T-helper 2 cell (primary cell): ENCODE measurements around the gene ADGRL3.
"Not testable (repeated sequence)": the region's sequence is repeated elsewhere in the genome, so short reads cannot be mapped to it uniquely, and the experiment has no call there.

Experiments used
- DNase-seq, 5 experiments: peaks; one replicate each; pipeline versions ENCODE4 v3.0.0 to v3.0.0-alpha.2; 2012 to 2022

The ADGRL3 gene

GRCh38 chr4:61509721-61510241 lies 309.7 kb downstream of the ADGRL3 start:
- not testable (repeated sequence) for DNase-seq

DNA sequence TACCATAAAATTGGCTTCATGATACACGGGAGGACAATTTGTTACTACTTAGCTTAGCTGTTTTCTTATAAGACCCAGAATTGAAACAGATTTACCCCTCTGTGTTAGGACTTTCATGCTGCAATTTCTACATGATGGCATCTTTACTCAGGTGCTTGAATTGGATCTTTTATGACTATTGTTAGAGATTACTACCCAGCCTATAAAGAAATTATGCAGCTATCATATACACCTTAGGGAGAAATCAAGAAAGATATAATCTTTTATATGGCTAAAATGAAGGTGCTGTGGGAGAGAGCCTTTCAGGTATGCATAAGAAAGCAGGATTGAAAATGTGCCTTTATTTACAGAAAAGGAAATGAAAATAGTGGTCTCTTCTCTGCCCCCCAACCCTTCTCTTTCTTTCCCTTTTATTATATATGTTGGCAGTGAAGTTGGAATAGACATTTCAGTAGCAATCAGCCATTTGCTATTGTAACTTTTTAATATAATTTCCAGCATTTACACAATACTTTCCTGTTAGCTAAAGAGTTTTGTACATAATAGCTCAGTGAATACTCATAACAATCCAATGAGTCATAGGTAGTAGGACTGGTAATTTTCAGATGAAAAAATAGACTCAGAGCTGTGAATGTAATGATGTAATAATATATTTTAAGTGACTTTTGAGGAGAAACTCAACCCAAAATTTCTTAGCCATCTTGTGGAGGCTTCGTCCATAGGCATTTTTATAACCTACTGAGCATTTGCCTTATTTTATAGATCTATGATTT lies 311.8 kb downstream of the ADGRL3 start:
- DNase-seq = no peak

- DNase-seq = no peak
These were observed 314.9 kb downstream of the ADGRL3 start for GRCh38 chr4:61514991-61515390.

GRCh38 chr4:61517144-61517543 lies 317.0 kb downstream of the ADGRL3 start:
- DNase-seq = peak in 1 of 5 experiments; percentile 2

DNA sequence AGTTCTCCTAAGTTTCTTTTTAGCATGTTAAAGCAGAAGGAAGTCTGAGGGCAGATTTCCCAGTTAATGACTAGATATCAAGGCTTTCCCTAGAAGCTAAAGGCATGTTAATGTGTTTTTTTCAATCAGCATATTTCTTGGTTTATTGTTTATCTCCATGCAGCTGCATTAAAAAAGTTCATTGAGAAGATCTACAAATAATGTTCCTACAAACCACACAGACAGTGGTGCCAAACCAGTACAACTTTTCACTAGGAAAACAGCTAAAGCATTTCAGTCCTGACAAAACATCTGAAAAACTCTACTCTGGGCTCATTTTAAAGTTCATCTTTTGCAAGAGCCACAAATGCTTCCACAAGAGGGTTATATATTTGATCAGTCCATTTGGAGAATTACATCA lies 320.0 kb downstream of the ADGRL3 start:
- DNase-seq = no peak

- no peak for DNase-seq
These were observed 320.6 kb downstream of the ADGRL3 start for GRCh38 chr4:61520681-61521160.

DNA sequence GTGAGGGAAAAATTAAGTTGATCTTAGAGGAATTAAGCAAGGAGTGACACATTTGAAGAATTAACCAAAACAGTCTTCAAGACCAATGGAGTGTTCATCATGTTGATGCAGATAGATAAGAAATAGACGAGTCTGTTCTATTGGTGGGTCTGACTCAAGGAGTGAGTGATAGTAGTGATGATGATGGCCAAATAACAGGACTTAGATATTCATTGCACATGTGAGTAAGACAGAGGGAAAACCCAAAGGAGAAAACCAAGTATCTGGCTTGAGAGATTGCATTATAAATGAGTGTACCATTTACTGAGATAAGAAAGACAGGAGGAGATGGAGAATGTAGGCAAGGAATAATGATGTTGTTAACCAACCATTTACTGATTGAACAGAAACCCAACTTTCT lies 321.3 kb downstream of the ADGRL3 start:
- DNase-seq = no peak

DNA sequence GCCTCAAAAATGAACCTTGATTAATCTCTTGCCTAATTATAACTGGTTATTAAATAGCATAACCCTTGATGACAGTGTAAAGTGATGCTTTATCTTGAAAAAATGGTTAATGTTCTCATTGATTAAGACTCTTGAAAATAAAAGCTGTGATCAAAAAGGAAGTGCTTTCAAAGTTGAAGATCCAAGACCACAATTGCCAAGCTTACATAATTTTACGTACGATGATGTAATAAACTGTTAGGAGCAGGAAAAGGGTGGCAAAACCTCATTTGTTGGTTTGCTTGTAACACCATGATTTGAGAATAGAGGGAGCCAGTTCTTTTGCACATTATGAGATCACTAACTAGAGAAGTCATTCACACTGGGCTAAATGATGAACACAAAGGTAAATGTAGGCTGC lies 322.2 kb downstream of the ADGRL3 start:
- no peak for DNase-seq

- DNase-seq = no peak
These were observed 327.8 kb downstream of the ADGRL3 start for GRCh38 chr4:61527888-61528287.

GRCh38 chr4:61528595-61528994 lies 328.5 kb downstream of the ADGRL3 start:
- DNase-seq = no peak

DNA sequence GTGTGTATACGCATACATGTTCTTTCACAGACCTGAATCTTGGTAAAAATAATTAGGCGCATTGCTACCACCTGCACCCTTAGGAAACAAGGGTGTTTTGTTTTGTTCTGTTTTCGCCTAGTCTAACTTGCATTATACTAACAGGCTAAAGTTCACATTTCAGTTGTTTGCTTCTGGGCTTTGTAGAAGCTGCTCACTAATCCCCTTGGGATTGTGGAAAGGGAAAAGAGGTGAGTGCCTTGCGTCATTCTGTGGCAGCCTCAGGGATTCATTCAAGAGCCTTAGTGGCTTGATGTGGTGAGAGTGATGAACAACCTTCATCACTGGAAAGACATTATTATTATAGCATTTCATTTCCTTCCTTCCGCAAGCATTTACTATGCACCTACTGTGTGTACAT lies 331.1 kb downstream of the ADGRL3 start:
- no peak for DNase-seq

GRCh38 chr4:61532336-61533000 lies 332.3 kb downstream of the ADGRL3 start:
- DNase-seq = no peak

DNA sequence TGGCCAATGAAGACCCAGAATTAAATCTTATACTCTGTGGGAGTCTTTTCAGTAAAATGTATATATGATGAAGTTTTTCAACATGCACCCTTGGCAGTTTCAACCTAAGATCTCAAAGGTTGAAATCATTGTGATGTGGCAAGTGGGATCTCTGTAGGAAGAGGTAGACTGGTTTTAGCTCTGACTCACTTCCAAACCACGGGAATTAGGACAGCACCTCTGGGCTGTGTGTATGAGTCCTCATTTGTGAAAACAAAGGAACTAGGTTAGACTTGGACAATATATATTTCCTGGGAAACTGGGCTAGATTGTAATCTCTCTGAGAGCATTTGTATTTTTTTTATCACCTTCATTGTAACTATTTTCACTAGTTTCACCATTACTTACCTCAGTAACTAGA lies 333.0 kb downstream of the ADGRL3 start:
- DNase-seq = no peak

GRCh38 chr4:61540944-61541343 lies 340.8 kb downstream of the ADGRL3 start:
- DNase-seq = no peak

GRCh38 chr4:61541459-61541858 lies 341.3 kb downstream of the ADGRL3 start:
- no peak for DNase-seq

DNA sequence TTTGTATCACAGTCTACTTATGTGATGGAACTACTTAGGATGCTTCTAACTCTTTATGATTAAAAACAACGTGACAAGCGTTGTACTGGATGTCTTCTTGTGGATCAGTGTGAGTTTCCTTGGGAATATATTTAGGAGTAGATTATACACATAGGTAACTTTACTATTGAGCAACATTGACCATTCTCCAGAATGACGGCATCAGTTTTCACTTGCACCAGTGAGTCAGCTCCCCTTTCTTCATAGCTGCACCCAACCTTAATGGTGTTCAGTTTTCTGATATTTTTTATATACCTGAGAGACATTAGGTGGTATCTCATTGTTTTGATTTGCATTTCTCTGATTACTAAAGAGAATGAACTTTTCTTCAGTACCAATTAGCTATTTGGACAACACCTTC lies 343.9 kb downstream of the ADGRL3 start:
- DNase-seq = no peak

DNA sequence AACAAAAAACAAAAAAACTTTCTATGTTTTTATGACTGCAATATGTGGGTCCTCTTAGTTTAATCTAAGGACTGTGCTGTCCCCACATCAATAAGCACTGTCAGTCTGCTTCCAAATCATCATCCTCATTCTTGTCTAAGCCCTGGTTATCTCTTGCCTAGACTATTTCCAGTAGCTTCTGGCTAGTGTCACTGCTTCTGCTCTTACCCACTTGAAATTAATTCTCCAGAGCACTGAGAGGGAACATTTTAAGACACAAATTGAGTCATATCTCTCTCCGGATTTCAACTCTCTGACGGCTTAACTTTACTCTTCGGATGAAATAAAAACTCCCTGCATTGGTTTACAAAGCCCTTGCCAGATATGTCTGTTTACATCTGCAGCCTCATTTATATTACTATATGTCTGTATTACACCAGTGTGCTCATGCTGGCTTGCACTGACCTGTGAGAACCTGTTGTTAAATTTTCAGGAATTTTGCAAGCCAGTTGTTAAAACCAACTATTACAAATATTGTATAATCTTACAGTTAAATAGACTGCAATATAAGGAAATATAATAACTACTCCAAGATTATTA lies 345.9 kb downstream of the ADGRL3 start:
- no peak for DNase-seq

DNA sequence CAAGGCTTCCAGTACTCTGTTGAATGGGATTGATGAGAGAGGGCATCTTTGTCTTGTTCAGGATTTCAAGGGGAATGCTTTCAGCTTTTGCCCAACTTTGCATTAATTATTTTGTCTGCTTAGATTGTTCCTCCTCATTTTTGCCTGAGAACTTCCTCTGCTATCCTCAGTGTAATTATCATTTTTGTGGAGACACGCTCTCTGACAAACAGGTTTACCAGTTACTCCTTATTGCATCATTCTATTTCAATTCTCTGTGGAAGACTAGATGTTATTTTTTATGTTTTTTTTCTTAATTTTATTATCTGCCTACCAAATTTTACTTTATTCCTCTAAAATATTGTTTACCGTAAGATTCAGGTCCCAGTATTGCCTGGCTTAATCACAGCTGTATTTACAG lies 349.2 kb downstream of the ADGRL3 start:
- DNase-seq = no peak

DNA sequence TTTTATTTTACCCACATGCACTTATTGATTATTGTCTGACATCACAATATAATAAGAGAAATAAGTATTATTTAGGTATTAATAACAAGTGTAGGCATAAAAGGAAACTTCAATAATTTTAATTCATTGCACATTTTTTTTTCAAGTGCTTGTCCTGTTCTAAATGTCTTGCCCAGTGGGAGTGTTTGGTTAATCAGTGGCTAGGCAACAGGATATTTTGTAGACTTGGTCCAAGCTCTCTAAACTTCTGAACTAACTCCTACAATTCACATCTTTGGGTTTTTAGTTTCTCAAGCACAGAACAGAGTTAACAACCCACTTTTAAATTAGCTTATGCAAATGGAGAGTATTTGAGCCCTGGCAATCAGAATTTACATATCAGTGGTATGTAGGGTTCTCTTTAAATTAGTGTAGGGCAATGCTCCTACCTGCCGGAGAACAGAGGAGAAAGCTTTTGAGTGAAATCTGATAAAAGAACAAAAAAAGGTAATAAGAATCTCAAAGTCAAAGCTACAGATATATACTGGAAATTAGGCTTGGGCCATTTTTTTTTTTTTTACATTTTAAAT lies 353.5 kb downstream of the ADGRL3 start:
- DNase-seq = no peak

GRCh38 chr4:61555789-61556188 lies 355.7 kb downstream of the ADGRL3 start:
- no peak for DNase-seq

DNA sequence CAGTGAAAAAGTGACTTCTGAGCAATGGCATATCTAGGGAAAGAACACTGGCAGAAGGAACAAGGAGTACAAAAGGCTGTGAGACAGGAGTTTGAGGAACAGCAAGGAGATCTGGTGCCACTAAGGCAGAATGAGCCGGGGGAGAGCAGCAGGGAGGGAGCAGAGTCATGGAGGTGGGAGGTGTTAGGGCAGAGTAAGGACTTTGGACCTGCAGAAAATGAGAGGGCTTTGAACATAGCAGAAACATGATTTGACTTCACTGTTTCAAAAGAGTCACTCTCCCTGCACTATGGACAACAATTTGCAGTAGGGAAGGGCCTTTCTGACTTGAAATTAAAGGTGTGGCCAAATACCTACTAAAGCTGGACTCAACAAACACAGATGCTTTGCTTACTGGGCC lies 356.2 kb downstream of the ADGRL3 start:
- DNase-seq = no peak

GRCh38 chr4:61559396-61559795 lies 359.3 kb downstream of the ADGRL3 start:
- DNase-seq = no peak

GRCh38 chr4:61561028-61561427 lies 360.9 kb downstream of the ADGRL3 start:
- no peak for DNase-seq
